HFF-Myc (cell line): ENCODE measurements around the gene TGFB1I1.
"Not testable (repeated sequence)": the region's sequence is repeated elsewhere in the genome, so short reads cannot be mapped to it uniquely, and the experiment has no call there.

ENCODE experiments used
- DNase-seq: peaks from one replicate; pipeline ENCODE4 v3.0.0-alpha.2; 2011; ENCODE audit warnings: low read depth; ENCODE audit errors: extremely low read depth
- H3K4me3 ChIP-seq: replicated peaks from 2 replicates; pipeline ENCODE4 v1.5.1; 2011; ENCODE audit warnings: low read depth, mild to moderate bottlenecking, control low read depth, low read length
- TF ChIP-seq, protein P1 (sequence below): IDR thresholded peaks from 2 replicates; pipeline ENCODE4 v1.5.1; 2012; ENCODE audit warnings: mild to moderate bottlenecking, low read depth, low read length, control low read depth; ENCODE audit errors: missing control alignments

The TGFB1I1 gene

GRCh38 chr16:31439519-31439918, 32.4 kb upstream of the TGFB1I1 start:
- TF ChIP-seq, protein P1, sequence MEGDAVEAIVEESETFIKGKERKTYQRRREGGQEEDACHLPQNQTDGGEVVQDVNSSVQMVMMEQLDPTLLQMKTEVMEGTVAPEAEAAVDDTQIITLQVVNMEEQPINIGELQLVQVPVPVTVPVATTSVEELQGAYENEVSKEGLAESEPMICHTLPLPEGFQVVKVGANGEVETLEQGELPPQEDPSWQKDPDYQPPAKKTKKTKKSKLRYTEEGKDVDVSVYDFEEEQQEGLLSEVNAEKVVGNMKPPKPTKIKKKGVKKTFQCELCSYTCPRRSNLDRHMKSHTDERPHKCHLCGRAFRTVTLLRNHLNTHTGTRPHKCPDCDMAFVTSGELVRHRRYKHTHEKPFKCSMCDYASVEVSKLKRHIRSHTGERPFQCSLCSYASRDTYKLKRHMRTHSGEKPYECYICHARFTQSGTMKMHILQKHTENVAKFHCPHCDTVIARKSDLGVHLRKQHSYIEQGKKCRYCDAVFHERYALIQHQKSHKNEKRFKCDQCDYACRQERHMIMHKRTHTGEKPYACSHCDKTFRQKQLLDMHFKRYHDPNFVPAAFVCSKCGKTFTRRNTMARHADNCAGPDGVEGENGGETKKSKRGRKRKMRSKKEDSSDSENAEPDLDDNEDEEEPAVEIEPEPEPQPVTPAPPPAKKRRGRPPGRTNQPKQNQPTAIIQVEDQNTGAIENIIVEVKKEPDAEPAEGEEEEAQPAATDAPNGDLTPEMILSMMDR, result no peak
- DNase-seq, result no peak
- H3K4me3 ChIP-seq, result no peak overlapping the region

GRCh38 chr16:31440516-31441184, 31.3 kb upstream of the TGFB1I1 start:
- TF ChIP-seq, protein P1, result no peak
- no peak overlapping the region for H3K4me3 ChIP-seq
- DNase-seq, result no peak

DNA sequence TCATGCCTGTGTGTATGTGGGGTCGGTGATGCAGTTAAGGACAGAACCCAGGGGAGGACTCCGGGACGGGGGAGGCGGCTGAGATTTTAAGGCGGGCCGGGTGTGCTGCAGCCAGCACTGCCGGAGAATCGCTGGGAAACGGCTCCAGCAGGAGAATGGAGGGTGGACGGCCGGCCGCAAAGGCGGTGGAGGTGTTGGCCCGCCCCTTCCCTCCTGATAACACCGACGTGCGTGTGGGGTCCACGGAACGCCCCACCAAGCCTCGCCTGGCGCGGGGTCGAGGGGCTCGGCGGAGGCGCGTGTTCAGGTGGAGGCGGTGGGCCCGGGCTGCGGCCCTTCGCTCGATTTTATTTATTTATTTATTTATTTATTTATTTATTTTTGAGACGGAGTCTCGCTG, 30.0 kb upstream of the TGFB1I1 start:
- TF ChIP-seq, protein P1, result no peak
- no peak for DNase-seq
- peak overlapping the region; percentile 61 for H3K4me3 ChIP-seq

GRCh38 chr16:31445931-31446330, 26.0 kb upstream of the TGFB1I1 start:
- H3K4me3 ChIP-seq, DNase-seq: not testable (repeated sequence)

- no peak overlapping the region for H3K4me3 ChIP-seq
- DNase-seq, result no peak
- TF ChIP-seq, protein P1, result no peak
Measured at GRCh38 chr16:31451201-31451600, 20.8 kb upstream of the TGFB1I1 start.

GRCh38 chr16:31451681-31452351, 20.1 kb upstream of the TGFB1I1 start:
- TF ChIP-seq, protein P1, result peak; percentile 65
- H3K4me3 ChIP-seq, result no peak overlapping the region
- no peak for DNase-seq

DNA sequence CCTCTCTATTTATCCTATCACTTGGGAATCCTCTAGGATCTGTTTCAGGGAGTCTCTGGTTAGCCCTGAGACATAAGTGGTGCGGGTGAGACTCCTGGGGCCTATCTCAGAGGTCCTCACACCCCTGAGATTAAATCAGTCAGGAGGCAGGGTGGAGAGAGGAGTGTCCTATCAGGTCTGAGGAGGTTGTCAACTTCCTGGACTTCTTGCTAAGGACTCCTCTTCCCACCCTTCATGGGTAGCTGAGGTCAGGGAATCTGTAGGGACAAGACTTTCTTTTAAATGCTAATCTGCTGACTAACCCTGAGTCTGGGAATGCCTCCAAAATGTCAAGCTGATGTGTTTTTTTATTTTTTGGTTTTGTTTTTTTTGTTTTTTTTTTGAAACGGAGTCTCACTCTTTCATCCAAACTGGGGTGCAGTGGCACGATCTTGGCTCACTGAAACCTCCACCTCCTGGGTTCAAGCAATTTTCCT, 19.3 kb upstream of the TGFB1I1 start:
- H3K4me3 ChIP-seq, result no peak overlapping the region
- peak; percentile 81 for DNase-seq
- TF ChIP-seq, protein P1, result no peak
